Heart left ventricle (tissue), 13 donors: Measurements from ENCODE around the gene CCDC152.
A peak's percentile ranks its signal among the peaks of the same experiment; 100 is the strongest.

ENCODE experiments used
- POLR2A ChIP-seq, 2 donors: fragments of 450-650 bp; IDR thresholded peaks; one replicate each; pipeline ENCODE4 v1.6.1; 2017; ENCODE audit warnings: antibody characterized with exemption in 2 of 2, mild to moderate bottlenecking in 2 of 2, moderate library complexity in 2 of 2
- TF ChIP-seq, protein P1 (sequence below), 12 donors: fragments of 200-600 bp; sonication (generic) in 4 of 12; IDR thresholded peaks; one replicate each; pipeline versions ENCODE4 v1.5.0 to v1.8.0; 2018 to 2022; ENCODE audit warnings: antibody characterized with exemption in 12 of 12, mild to moderate bottlenecking in 5 of 12
- donor health status: ischemic (EF 13 %, LVEDD 7.1; RV severe dilation, severe dysfunction).
- donor health status: DM: no; HTN: yes; CAD: no.
- donor health status: DM: no; HTN: no; CAD: no.
- donor health status: ischemic (EF 25% LVEDD 6.9; RV normal size, moderate dysfunction).
- donor health status: ischemic (EF 25% LVEDD 5.7; RV mildly dilated, moderate dysfunction).
- donor health status: ischemic (EF 35%, LVEDD 5.7; RV mildly dilated, moderate dysfunction).
- donor health status: nonischemic (EF 11% LVEDD 7.7; RV severe dilation, severe dysfunction).
- donor health status: DM: yes; HTN: yes; CAD: no.
- donor health status: PGD.
- donor health status: ischemic (EF 29% LVEDD 5.4; RV normal size, mild dysfunction).
- donor health status: nonischemic (EF 23%, LVEDD 6.1; RV moderate dilation, normal function).

DNA sequence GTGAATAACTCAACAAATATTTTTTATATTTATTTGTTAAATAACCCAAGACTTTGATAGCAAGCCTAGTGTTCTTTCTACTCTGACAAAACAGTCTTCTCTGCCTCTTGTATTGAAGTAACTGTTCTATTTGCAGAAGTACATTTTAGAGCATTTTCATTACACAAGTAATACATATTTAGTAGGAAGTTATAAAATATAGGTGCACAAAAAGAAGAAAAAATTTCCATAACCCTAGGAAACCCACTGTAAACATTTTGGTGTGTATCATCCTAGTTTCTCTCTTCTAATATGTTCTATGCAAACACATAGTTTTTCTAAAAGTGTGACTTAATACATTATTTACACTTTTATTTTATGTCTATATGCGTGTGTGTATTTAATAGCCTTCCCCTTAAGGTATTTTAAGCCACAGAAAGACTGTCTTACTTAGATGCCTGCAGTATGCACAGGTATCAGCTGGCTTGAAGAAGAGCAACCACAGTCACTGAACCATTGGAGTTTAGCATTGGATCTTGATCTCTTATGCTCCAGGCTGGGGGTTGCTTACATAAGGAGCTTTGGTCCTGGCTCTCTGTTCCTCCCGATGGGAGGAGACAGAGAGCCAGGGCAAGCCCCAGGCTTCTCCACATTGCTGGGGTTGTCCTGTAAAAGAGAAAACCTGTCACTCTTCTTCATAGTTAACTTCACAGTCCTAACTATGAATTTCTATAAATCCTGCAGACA, 51.3 kb downstream of the CCDC152 start:
- TF ChIP-seq, protein P1, sequence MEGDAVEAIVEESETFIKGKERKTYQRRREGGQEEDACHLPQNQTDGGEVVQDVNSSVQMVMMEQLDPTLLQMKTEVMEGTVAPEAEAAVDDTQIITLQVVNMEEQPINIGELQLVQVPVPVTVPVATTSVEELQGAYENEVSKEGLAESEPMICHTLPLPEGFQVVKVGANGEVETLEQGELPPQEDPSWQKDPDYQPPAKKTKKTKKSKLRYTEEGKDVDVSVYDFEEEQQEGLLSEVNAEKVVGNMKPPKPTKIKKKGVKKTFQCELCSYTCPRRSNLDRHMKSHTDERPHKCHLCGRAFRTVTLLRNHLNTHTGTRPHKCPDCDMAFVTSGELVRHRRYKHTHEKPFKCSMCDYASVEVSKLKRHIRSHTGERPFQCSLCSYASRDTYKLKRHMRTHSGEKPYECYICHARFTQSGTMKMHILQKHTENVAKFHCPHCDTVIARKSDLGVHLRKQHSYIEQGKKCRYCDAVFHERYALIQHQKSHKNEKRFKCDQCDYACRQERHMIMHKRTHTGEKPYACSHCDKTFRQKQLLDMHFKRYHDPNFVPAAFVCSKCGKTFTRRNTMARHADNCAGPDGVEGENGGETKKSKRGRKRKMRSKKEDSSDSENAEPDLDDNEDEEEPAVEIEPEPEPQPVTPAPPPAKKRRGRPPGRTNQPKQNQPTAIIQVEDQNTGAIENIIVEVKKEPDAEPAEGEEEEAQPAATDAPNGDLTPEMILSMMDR (IDR thresholded peaks at IDR 0.05): peak in 9 of 12 donors; percentile 19 to 44 (median 31)
- TF ChIP-seq POLR2A (IDR thresholded peaks at IDR 0.05): no peak
